HT1080 (cell line): Measurements from ENCODE around the gene FCMR. TPM values are rescaled to one million over a fixed set of nuclear protein-coding genes. Genes with fewer than 3 reads are reported as not detected.
A peak's percentile ranks its signal among the peaks of the same experiment; 100 is the strongest.
"Not testable (repeated sequence)": the region's sequence is repeated elsewhere in the genome, so short reads cannot be mapped to it uniquely, and the experiment has no call there.

ENCODE experiments used
- DNase-seq: peaks from one replicate; pipeline ENCODE4 v3.0.0-alpha.2; 2015; ENCODE audit warnings: low read depth
- total RNA-seq: library from RNA; depleted of rRNA; stranded (reverse); fragments of >200 nt; shearing (Covaris generic); gene quantifications from 2 replicates; pipeline ENCODE4 v1.2.3, GENCODE V29; 2014

Gene FCMR
- total RNA-seq, 1 experiment from 2014 or later: not detected

- no peak for DNase-seq
Measured at GRCh38 chr1:206924592-206925105, 2.9 kb upstream of the FCMR start.

- DNase-seq: not testable (repeated sequence)
Measured at GRCh38 chr1:206923961-206924557, 2.3 kb upstream of the FCMR start.

GRCh38 chr1:206923009-206923960 is 1.5 kb upstream of the FCMR start:
- DNase-seq: no peak

GRCh38 chr1:206922524-206922923 is 783 bp upstream of the FCMR start:
- DNase-seq: no peak

GRCh38 chr1:206918076-206918475 is 3.7 kb downstream of the FCMR start:
- no peak for DNase-seq

GRCh38 chr1:206916000-206916709 is 5.6 kb downstream of the FCMR start:
- no peak for DNase-seq

- DNase-seq: no peak
Measured at GRCh38 chr1:206915030-206915735, 6.6 kb downstream of the FCMR start.

GRCh38 chr1:206913766-206914537 is 7.8 kb downstream of the FCMR start:
- no peak for DNase-seq

GRCh38 chr1:206912445-206913095 is 9.2 kb downstream of the FCMR start:
- DNase-seq: peak; percentile 70

GRCh38 chr1:206911064-206911663 is 10.6 kb downstream of the FCMR start:
- DNase-seq: peak; percentile 83

GRCh38 chr1:206909883-206910318 is 11.8 kb downstream of the FCMR start:
- no peak for DNase-seq

- DNase-seq: no peak
Measured at GRCh38 chr1:206909161-206909882, 12.4 kb downstream of the FCMR start.

GRCh38 chr1:206908038-206908437 is 13.7 kb downstream of the FCMR start:
- no peak for DNase-seq

- no peak for DNase-seq
Measured at GRCh38 chr1:206907304-206907991, 14.3 kb downstream of the FCMR start.

- peak; percentile 97 for DNase-seq
Measured at GRCh38 chr1:206905295-206906164, 16.2 kb downstream of the FCMR start.

- no peak for DNase-seq
Measured at GRCh38 chr1:206904423-206905142, 17.2 kb downstream of the FCMR start.
